M059J (cell line): ENCODE measurements around the gene P2RX3. TPM values are rescaled to one million over a fixed set of nuclear protein-coding genes. Genes with fewer than 3 reads are reported as not detected.
"Not testable (repeated sequence)": the region's sequence is repeated elsewhere in the genome, so short reads cannot be mapped to it uniquely, and the experiment has no call there.

ENCODE experiments used
- DNase-seq: peaks from one replicate; pipeline ENCODE4 v3.0.0-alpha.2; 2012; ENCODE audit warnings: low read depth
- total RNA-seq: library from RNA; depleted of rRNA; stranded (reverse); fragments of >200 nt; shearing (Covaris generic); gene quantifications from 2 replicates; pipeline ENCODE4 v1.2.3, GENCODE V29; 2014

The P2RX3 gene
- total RNA-seq, 1 experiment from 2014 or later, result not detected

DNA sequence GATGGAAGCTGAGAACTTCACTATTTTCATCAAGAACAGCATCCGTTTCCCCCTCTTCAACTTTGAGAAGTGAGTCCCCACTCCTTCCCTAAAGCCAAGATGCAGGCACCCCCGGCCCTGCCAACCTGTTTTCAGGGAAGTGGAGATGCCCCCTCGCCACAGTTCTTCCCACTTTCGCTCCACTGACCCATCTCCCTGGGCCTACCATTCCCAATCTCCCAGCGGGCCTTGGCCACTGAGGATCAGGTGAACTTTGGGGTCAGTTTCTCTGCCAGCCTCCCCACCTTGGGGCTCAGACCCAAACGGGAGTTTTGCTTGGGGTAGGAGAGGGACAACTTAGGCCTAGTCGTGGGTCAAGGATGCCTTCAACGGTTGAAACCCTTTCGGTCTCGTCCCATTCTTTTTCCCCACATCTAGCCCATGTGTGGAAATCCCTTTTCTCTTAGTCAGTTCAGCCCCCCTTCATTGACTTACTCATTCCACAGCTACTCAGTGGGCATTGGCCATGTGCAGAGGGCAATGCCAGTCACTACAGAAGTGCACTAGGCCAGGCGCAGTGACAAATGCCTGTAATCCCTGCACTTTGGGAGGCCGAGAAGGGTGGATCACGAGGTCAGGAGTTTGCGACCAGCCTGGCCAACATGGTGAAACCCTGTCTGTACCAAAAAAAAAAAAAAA lies 10.6 kb downstream of the P2RX3 start:
- peak; percentile 52 for DNase-seq

DNA sequence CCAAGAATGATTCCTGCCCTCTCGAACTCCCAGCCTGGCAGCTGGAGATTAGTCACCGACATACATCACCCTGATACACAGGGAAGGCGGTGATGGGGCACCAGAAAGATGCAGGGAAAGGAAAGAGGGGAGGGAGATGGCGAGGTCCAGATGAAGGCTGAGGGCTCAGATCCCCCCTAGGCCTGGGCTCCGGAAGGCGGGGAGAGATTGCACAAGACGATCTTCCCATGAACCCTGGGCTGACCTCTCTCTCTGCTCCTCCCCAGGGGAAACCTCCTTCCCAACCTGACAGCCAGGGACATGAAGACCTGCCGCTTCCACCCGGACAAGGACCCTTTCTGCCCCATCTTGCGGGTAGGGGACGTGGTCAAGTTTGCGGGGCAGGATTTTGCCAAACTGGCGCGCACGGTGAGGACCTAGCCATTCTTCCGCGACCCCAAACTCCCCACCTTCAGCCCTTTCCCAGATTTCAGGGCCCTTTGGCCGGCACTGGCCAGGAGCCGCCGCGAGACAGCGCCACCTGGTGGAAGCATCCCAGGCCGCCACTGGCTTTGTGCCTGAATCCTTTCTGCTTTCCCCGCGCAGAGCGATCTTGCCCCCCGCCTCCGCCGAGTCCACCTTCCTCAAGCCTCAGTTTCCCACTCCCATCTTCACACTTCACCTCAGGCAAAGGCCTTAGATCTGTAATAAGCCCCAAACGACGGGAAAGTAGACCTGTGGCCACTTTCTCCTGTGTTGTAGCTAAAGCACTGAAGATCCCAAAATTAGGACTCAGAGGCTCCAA lies 11.5 kb downstream of the P2RX3 start:
- DNase-seq, result peak; percentile 58

DNA sequence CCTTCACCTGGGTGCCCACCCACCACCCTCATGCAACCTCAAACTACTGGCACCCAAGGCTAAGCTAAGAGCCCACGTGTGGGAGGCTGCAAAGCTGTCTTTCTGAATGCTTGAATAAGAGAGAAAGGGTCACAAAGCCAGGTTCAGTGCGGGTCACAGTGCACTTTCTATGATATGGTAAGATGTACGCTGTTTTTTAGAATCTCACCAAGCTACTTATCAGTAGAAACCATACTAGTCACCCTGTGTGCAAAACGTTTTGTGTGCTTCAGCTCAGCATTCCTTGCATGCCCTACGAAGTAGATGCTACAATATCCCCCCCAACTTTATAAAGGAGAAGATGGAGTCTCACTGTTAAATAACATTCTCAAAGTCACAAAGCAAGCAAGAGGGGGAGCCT lies 14.9 kb downstream of the P2RX3 start:
- no peak for DNase-seq

DNA sequence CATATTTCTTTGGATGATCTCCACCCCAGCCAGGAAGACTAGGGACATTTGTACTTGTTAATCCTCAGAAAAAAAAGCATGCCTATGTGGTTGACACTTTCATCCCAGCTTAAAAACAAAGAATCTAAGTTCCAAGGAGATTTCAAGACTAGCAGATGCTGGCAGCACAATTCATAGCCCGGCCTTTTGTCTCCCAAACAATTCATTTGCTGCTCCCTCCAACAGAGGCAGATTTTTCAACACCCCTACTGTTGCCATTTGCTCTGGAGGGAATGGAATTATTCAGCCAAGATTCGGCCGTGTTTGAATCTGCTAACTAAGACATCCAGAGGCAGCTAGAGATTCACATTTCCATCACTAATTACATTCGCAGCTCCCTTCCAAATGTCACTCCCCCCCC lies 15.3 kb downstream of the P2RX3 start:
- no peak for DNase-seq

DNA sequence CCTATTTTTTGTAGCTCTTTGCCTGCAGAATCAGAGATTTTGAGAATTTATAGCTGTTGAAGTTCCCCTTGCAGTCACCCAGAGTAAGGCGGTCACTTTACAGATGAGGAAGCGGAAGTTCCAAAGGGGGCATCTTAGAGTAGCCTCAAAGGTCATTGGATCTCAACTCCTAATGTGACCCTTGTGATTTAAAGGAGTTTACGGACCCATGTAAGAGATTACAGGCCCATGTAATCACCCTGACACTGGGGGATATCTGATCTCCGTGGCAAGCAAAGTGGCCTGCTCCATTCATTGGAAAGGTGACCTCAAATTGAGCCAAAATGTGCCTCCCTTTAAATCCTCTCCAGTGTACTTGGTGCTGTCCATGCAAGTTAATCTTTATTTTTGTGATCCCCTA lies 15.7 kb downstream of the P2RX3 start:
- DNase-seq, result no peak

DNA sequence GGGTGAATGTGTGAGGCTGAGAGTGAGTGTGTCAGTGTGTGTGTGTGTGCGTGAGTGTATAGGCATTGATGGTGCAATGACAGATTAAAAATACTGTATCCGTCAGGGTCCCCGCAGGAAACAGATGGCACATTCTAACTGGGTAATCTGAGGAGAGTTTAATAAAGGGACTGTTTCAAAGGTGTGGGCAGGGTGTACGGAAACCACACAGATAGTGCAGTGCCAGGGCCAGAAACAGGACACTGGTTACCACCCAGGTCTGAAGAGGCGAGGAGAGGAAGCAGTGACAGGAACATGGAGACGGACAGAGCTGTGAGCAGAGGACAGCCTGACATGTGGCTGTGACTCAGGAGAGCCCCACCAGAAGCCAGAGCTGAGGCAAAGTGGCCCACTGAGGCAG lies 16.5 kb downstream of the P2RX3 start:
- DNase-seq, result no peak

DNA sequence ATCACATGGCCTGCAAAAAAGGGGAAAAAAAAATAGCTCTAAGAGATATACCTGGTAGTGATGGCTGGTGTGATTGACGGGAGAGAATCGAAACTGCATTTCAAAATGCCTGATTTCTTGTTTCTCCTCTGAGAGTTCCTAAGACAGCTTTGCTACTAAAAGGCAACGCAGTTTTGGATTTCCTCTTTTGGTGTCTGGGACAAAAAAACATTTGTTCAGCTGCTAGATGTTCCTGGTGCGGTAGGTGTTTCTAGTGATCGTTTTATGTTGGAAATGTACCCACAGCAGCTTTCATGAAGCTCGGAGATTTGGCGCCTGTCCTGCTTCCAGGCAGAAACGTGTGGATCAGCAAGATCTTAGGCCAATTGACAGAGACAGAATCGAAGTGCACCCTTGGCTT lies 18.1 kb downstream of the P2RX3 start:
- DNase-seq, result no peak

DNA sequence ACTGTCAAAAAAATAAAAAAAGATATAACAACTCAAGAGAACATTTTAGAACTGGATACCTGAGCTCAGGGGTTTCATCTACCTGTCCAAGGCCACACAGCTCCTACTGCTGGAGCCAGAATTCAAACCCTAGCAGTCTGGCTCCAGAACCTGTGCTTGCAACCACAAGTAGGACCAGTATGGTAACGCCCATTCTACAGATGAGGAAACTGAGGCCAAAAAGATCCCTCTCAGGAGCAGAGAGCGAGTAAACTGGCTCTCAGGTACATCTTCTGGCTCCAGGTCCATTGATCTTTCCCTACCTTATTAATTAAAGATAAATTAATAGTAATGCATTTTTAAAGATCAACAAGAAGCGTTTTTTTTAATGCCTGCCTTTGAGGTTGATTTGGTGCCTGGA lies 19.2 kb downstream of the P2RX3 start:
- no peak for DNase-seq

DNA sequence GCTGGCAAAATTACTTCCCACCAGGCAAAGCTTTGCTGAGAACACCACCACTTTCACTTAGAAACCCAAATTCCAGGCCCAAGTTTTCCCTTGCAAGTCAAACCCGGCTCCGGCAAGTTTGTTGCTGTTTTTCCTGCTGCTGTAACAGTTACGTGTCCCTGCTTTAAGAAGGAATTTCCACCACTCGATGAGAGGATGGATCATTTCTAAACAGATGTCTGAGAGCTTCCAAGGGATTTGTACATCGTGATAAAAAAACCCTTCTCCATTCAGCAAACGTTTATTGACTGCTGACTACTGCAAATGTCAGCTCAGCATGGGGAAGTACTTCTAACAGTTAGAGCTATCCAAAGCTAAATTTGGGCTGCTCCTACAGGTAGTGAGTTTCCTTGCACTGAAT lies 19.7 kb downstream of the P2RX3 start:
- no peak for DNase-seq

DNA sequence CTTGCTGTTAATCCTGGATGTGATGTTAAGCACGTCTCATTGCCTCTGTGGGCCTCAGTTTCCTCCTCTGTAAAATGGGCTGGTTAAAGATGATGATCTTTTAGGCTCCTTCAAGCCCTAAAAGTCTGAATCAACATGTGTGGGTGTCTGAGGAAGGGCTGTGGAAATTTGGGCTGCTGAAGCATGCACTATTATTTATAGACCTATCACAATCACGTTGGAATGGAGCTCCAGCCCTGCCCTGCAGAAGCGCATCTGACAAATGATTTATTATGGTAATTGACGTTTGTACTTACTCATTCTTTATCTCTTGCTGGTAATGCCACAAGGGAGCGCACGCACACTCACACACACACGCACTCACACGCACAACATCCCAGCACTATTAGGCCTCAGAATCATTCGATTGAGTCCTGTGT lies 20.4 kb downstream of the P2RX3 start:
- DNase-seq, result peak; percentile 35

DNA sequence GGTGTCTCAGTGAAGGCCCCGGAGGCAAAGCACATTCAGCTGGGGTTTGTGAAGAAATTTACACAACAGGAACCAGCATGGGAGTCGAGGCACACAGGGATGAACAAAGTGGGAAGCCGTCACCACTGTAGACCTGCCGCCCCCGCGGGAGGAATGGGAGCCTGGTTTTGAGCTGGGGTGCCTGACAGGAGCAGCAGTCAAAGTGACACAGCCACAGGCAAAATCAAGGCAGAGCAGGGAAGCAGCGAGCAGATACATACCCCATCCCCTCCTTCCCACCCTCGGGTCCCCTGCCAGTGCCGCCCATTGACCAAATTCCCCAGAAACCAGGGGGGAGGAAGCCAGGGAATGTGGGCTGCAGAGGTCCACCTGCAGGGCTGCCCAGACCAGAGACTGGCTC lies 20.8 kb downstream of the P2RX3 start:
- no peak for DNase-seq

DNA sequence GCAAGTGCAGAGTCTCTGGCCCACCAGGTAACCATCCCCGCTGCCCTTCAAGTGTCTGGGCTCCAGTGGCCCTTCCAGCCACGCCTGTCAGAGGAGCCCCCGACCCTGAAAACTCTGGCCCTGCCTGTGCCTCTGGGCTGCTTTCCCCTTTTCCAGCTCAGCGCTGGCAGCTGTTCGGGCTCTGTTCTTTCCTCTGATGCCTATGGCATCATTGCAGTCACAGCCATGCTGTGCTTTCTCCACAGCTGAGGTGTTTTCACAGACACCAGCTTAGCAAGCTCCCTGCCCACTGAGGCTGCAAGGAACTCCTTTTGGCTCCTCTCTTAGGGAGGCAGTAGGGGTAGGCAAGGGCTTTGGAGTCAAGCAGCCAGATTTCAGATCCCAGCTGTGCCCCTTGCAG lies 21.2 kb downstream of the P2RX3 start:
- no peak for DNase-seq

DNA sequence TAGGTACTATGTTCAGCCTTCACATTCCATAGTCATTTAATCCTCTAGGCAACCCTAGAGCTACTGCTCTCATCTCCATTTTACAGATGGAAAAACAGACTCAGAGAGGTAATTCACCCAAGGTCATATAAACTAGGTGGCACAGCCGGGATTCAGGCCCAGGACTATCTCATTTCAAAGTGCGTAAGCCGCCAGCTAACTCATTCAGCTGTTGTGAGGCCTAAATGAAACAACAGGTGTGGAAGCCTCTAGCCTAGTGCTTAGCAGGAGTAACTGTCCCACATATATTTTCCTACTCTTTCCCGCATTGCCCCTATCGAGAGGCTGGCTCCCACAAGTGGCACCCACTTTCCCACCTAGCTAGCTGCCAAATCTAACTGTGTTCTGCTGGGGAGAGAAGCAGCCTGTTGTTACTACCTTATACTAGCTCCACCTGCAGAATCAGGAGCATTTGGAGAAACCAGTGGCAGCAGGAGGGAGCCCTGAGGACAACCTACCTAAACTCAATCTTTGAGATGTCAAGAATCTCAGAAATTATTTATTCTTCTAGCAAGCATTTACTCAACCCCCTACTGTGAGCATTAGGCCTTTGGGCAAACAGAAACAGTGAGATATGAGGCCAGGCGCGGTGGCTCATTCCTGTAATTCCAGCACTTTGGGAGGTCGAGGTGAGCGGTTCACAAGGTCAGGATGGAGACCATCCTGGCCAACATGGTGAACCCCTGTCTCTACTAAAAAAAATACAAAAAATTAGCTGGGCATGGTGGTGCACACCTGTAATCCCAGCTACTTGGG lies 21.9 kb downstream of the P2RX3 start:
- peak; percentile 16 for DNase-seq

DNA sequence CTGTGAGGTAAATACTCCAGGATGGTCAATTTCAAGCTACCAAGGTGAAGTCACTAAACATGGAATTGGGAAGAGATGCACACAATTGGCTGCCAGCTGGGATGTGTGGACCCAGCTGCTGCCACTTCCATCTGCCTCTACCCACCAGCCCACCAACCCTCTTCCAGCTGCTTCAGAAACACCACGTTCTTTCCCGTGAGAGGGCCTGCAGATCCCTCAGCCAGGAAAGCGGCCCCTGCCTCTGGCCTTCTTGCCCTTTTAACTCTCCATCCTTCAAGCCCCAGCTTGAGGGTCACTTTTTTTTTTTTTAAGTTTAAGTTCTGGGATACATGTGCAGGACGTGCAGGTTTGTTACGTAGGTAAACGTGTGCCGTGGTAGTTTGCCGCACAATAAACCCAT lies 22.8 kb downstream of the P2RX3 start:
- no peak for DNase-seq

DNA sequence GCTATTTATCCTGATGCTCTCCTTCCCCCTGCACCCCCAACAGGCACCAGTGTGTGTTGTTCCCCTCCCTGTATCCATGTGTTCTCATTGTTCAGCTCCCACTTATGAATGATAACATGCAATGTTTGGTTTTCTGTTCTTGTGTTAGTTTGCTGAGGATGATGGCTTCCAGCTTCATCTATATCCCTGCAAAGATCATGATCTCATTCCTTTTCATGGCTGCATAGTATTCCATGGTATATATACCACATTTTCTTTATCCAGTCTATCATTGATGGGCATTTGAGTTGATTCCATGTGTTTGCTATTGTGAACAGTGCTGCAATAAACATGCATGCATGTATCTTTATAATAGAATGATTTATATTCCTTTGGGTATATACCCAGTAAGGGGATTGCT lies 23.3 kb downstream of the P2RX3 start:
- DNase-seq, result not testable (repeated sequence)

DNA sequence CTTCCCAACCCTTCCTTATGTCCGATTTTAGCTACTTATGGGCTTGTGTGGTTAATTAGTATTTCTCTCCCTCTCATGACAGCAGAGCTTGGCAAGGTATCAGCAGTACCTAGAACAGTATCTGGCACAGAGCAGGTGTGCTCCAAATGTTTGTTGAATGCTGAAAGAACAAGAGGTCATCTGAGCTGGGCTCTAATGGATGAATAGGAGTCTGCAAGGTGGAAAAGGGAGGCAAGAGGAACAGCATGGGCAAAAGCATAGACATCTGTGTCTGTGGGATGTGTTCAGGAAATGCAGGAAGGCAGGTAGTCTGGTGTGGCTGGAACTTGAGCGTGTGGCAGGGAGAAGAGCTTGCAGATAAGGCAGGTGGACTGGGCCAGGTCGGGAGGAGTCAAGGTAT lies 23.8 kb downstream of the P2RX3 start:
- DNase-seq, result no peak

DNA sequence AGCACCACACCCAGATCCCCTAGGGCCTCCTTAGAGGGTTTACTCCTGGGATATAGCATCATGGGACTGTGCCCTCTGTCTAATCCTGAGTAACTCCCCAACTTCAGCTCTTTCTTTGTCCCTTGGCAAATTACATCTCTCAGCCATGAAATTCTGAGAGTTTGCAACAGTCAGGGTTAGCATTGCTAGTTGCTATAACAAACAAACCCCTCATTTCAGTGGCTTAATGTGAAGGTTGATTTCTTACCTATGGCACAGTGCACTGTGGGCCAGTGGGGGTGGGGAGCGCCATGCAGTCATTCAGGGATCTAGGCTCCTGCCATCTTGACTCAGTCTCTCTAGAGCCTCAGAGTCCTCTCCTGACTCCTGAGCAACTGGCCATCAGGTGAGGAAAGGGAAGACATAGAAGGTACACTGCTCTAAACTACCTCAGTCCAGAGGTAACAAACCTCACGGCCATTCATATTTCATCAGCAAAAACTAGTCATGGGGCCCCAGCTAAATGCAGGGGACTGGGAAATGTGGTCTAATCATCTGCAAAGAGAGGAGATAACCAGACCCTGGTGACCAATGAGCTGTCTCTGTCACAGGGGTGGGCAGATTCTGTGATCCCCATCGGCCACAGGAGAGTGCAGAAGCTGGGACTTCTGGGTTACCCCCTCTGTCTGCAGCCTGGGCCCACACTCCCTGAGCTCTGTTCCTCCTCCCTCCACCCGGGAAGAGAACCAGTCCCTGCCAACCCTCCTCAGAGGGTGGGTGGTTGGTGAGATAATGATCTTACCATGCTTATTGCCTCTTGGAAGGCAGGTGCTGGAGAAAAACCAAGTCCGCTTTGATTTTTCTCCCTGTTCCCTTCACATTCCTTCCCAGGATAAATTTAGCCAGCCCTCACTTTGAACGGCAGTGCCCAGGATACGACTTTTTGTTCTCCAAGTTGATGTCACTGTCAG lies 25.3 kb downstream of the P2RX3 start:
- DNase-seq, result no peak

DNA sequence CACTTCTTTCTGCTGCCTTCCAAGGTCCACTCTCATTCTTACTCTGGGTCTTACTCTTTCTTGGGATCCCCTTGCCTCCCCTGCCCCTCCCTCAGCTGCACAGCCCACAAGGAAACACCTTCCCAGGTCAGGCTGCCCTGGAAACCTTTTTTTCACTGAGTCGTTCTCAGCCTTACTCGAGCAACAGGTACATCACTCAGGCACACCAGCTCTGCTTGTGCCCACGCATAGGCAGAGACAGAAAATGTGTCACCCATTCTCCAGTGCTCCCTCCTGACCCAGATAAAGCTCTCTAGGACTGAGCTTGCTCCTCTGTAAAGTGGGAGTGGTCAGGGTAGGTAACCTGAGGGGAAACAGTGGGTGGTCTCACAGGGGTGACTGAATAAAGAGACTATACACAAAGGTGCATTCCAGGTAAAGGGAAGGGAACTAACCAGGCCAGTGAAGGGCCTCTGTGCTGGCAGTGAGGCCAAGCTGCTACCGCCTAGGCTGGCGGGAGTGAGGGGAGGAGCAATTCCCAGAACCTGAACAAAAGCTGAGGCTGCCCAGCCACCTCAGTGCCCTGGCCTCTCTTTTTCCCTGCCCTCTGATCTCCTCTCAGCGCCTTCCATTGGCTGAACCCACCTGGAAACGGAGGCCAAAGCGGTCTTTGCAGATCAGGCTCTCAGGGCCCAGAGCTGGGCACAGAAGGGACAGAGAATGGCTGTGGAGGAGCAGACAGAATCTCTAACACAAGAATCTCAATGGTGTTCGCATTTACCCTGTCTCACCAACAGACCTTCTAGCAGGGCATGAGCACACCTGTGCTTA lies 26.9 kb downstream of the P2RX3 start:
- DNase-seq, result no peak

DNA sequence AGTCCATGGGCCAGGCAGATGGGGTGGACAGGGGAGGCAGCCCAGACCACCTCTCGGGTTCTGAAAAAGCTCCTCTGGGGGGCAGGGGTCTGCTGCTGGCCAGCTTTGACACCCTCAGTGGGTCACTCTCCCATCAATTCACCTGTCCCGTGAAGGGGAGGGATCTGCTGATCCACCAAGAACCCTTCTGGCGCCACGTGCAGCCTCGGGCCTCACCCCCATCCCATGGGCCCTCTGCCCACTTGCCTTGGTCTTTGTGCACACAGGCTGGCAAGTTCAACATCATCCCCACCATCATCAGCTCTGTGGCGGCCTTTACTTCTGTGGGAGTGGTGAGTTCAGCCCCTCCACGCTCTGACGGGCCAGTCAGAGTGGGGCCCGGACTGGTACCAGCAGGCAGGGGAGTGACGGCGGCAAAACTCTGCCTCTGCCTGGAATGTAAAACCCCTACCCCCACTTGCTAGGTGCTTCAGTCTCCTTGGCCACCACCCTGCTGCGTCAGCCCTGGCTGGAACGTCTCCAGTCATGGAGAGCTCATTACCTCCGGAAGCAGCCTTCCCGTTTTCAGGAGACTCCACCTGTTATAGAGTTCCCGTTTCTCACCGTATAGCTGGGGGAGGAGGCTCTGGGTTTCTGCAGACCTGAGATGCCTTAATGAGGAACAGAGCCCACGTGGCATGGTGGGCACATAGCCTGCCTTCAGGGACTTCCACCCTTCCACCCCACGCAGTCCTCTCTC lies 30.1 kb downstream of the P2RX3 start:
- peak; percentile 69 for DNase-seq

DNA sequence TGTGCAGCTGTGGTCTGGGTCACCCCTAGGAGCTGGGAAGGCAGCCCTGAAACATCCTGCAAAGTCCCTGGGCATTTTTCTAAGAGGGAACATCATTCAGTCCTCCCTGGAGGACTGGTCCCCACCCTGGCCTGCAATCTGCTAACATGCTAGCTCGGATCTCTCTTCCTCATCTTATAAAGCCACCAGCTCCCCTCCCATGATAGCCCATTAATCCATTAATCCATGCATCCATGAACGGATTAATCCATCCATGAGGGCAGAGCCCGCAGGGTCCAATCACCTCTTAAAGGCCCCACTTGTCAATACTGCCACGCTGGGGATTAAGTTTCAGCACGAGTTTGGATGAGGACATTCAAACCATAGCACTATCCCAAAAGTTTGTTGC lies 30.7 kb downstream of the P2RX3 start:
- no peak for DNase-seq
